Astrocyte (in vitro differentiated cells and primary cell): ENCODE results near the gene CD109. TPM values are rescaled to one million over a fixed set of nuclear protein-coding genes. Genes with fewer than 3 reads are reported as not detected.

Experiments
- DNase-seq: peaks from one replicate; pipeline ENCODE4 v3.0.0-alpha.2; 2010; ENCODE audit warnings: low read depth
- FAIRE-seq: peaks from 2 replicates; lab custom pipeline; 2011; peaks lifted over from hg19 to GRCh38; lab: Jason Lieb, UNC
- H2AFZ ChIP-seq: 2 replicates; pipeline ENCODE4 v1.6.0; 2012; ENCODE audit warnings: low read depth, low read length, inconsistent platforms
- H3K27ac ChIP-seq: 2 replicates; pipeline ENCODE4 v1.5.1; 2011; ENCODE audit warnings: low read depth, low read length, inconsistent platforms
- H3K27me3 ChIP-seq: 2 replicates; pipeline ENCODE4 v1.6.0; 2011; ENCODE audit warnings: low read length, inconsistent platforms; ENCODE audit not compliant: insufficient read depth
- H3K36me3 ChIP-seq: 2 replicates; pipeline ENCODE4 v1.5.1; 2011; ENCODE audit warnings: low read length, inconsistent platforms; ENCODE audit not compliant: insufficient read depth
- H3K4me1 ChIP-seq: 2 replicates; pipeline ENCODE4 v1.5.1; 2011; ENCODE audit warnings: low read length, inconsistent platforms; ENCODE audit not compliant: insufficient read depth
- H3K4me2 ChIP-seq: 2 replicates; pipeline ENCODE4 v1.6.0; 2012; ENCODE audit warnings: low read length, inconsistent platforms
- H3K4me3 ChIP-seq: 2 replicates; pipeline ENCODE4 v1.5.1; 2011; ENCODE audit warnings: low read depth, mild to moderate bottlenecking, low read length, inconsistent platforms; ENCODE audit not compliant: insufficient read depth
- H3K79me2 ChIP-seq: 2 replicates; pipeline ENCODE4 v1.6.0; 2012; ENCODE audit warnings: mild to moderate bottlenecking, low read length, inconsistent platforms; ENCODE audit not compliant: insufficient read depth
- H3K9ac ChIP-seq: 2 replicates; pipeline ENCODE4 v1.6.0; 2012; ENCODE audit warnings: mild to moderate bottlenecking, low read length, inconsistent platforms
- H3K9me3 ChIP-seq: 2 replicates; pipeline ENCODE4 v1.5.1; 2012; ENCODE audit warnings: low read depth, mild to moderate bottlenecking, low read length, inconsistent platforms; ENCODE audit not compliant: insufficient read depth
- H4K20me1 ChIP-seq: 2 replicates; pipeline ENCODE4 v1.6.0; 2012; ENCODE audit warnings: low read length, inconsistent platforms; ENCODE audit not compliant: insufficient read depth
- H3K27ac Mint-ChIP-seq: one replicate; pipeline ENCODE4 v1.8.0; 2021; ENCODE audit warnings: mild to moderate bottlenecking, mixed read lengths; ENCODE audit not compliant: unreplicated experiment
- H3K27me3 Mint-ChIP-seq: one replicate; pipeline ENCODE4 v1.8.0; 2021; ENCODE audit warnings: low read depth, mixed read lengths; ENCODE audit not compliant: unreplicated experiment
- H3K36me3 Mint-ChIP-seq: one replicate; pipeline ENCODE4 v1.8.0; 2021; ENCODE audit warnings: low read depth, mixed read lengths; ENCODE audit not compliant: unreplicated experiment
- H3K4me1 Mint-ChIP-seq: one replicate; pipeline ENCODE4 v1.8.0; 2021; ENCODE audit warnings: low read depth, mixed read lengths; ENCODE audit not compliant: unreplicated experiment
- H3K4me3 Mint-ChIP-seq: one replicate; pipeline ENCODE4 v1.8.0; 2021; ENCODE audit warnings: mild to moderate bottlenecking, moderate library complexity, mixed read lengths; ENCODE audit not compliant: unreplicated experiment
- H3K9me3 Mint-ChIP-seq: one replicate; pipeline ENCODE4 v1.8.0; 2021; ENCODE audit warnings: mild to moderate bottlenecking, mixed read lengths; ENCODE audit not compliant: unreplicated experiment
- CTCF ChIP-seq: IDR thresholded peaks from 2 replicates; pipeline ENCODE4 v1.5.1; 2011; ENCODE audit warnings: low read depth, mild to moderate bottlenecking, inconsistent platforms, low read length, moderate library complexity; ENCODE audit not compliant: insufficient read depth
- EZH2 ChIP-seq: IDR thresholded peaks from 2 replicates; pipeline ENCODE4 v1.6.1; 2012; ENCODE audit warnings: mild to moderate bottlenecking, low read length, inconsistent platforms; ENCODE audit not compliant: insufficient read depth
- total RNA-seq: library from RNA; stranded (reverse); gene quantifications from 2 replicates; pipeline ENCODE4 v1.2.1, GENCODE V29; 2021

The CD109 gene
- total RNA-seq, 1 donor from 2014 or later, result 18.3 TPM

- DNase-seq (no peak), FAIRE-seq (no peak)
- Histone ChIP-seq H3K27ac (no peak overlapping the region), H3K27me3 (no peaks in the 10 kb centered on the region), H3K9me3 (no peaks in the 10 kb centered on the region), H3K4me1 (peaks cover 8% of the 10 kb centered on the region), H3K79me2 (peaks cover 19% of the 10 kb centered on the region), H4K20me1 (no peaks in the 10 kb centered on the region), H2AFZ (no peak overlapping the region), H3K9ac (no peak overlapping the region), H3K4me3 (no peak overlapping the region), H3K4me2 (no peak overlapping the region), H3K36me3 (no peaks in the 10 kb centered on the region)
- Mint-ChIP-seq H3K9me3 (no peaks in the 10 kb centered on the region), H3K36me3 (no peaks in the 10 kb centered on the region), H3K27me3 (no peaks in the 10 kb centered on the region), H3K4me3 (no peak overlapping the region), H3K27ac (no peak overlapping the region), H3K4me1 (peaks cover 5% of the 10 kb centered on the region)
- TF ChIP-seq EZH2, result no peak
- no peak for TF ChIP-seq CTCF
These were observed 39.4 kb upstream of the CD109 start for GRCh38 chr6:73656531-73657145.

- Mint-ChIP-seq H3K4me3 (no peak overlapping the region), H3K4me1 (peaks cover 5% of the 10 kb centered on the region), H3K9me3 (no peaks in the 10 kb centered on the region), H3K27me3 (no peaks in the 10 kb centered on the region), H3K36me3 (no peaks in the 10 kb centered on the region), H3K27ac (no peak overlapping the region)
- FAIRE-seq (no peak), DNase-seq (no peak)
- Histone ChIP-seq H3K27me3 (no peaks in the 10 kb centered on the region), H3K4me1 (peaks cover 8% of the 10 kb centered on the region), H3K79me2 (peaks cover 14% of the 10 kb centered on the region), H3K27ac (no peak overlapping the region), H4K20me1 (no peaks in the 10 kb centered on the region), H3K9me3 (no peaks in the 10 kb centered on the region), H2AFZ (no peak overlapping the region), H3K4me3 (no peak overlapping the region), H3K36me3 (no peaks in the 10 kb centered on the region), H3K4me2 (no peak overlapping the region), H3K9ac (no peak overlapping the region)
- TF ChIP-seq CTCF (no peak), EZH2 (no peak)
These were observed 38.8 kb upstream of the CD109 start for GRCh38 chr6:73657201-73657600.

- Mint-ChIP-seq H3K27ac (no peak overlapping the region), H3K36me3 (no peaks in the 10 kb centered on the region), H3K4me3 (no peak overlapping the region), H3K4me1 (peaks cover 7% of the 10 kb centered on the region), H3K9me3 (no peaks in the 10 kb centered on the region), H3K27me3 (peaks cover 6% of the 10 kb centered on the region)
- Histone ChIP-seq H3K79me2 (no peaks in the 10 kb centered on the region), H3K27ac (no peak overlapping the region), H3K4me2 (no peak overlapping the region), H4K20me1 (no peaks in the 10 kb centered on the region), H2AFZ (no peak overlapping the region), H3K9me3 (no peaks in the 10 kb centered on the region), H3K4me3 (no peak overlapping the region), H3K4me1 (no peaks in the 10 kb centered on the region), H3K9ac (no peak overlapping the region), H3K27me3 (no peaks in the 10 kb centered on the region), H3K36me3 (no peaks in the 10 kb centered on the region)
- no peak for TF ChIP-seq CTCF
- TF ChIP-seq EZH2, result no peak
- FAIRE-seq, result no peak
- DNase-seq, result no peak
These were observed 31.3 kb upstream of the CD109 start for GRCh38 chr6:73664701-73665100.
